DMS153 (cell line): ENCODE data around the gene DAG1.

ENCODE experiments used
- DNase-seq: peaks from one replicate; lab custom pipeline; 2025; lab: John Stamatoyannopoulos, UW

Gene DAG1

GRCh38 chr3:49469936-49470713, at the start of gene DAG1:
Gene DAG1, plus strand, starts transcription at chr3:49470267. Its CDS starts 40,268 bp downstream, at chr3:49510535.
- DNase-seq = peak; percentile 80

- DNase-seq = no peak
These were observed 48.1 kb upstream of the DAG1 start for GRCh38 chr3:49421890-49422378.

GRCh38 chr3:49422379-49423248, 47.5 kb upstream of the DAG1 start, which contains the start of gene AMT:
Gene AMT, minus strand, starts transcription at chr3:49422473. Its CDS starts 23 bp downstream, at chr3:49422450.
- no peak for DNase-seq

- DNase-seq = no peak
These were observed 45.3 kb upstream of the DAG1 start for GRCh38 chr3:49424816-49425215.

GRCh38 chr3:49427586-49427985, 42.5 kb upstream of the DAG1 start:
- DNase-seq = no peak

- no peak for DNase-seq
These were observed 41.4 kb upstream of the DAG1 start for GRCh38 chr3:49428752-49429080.

- DNase-seq = no peak
These were observed 35.3 kb upstream of the DAG1 start for GRCh38 chr3:49434731-49435130.

GRCh38 chr3:49445391-49445790, 24.7 kb upstream of the DAG1 start:
- DNase-seq = no peak

GRCh38 chr3:49453621-49454020, 16.4 kb upstream of the DAG1 start:
- no peak for DNase-seq

GRCh38 chr3:49454458-49454857, 15.6 kb upstream of the DAG1 start:
- no peak for DNase-seq

- no peak for DNase-seq
These were observed 15.0 kb upstream of the DAG1 start for GRCh38 chr3:49454898-49455681.

- no peak for DNase-seq
These were observed 13.6 kb upstream of the DAG1 start for GRCh38 chr3:49456466-49456865.

- DNase-seq = no peak
These were observed 9.7 kb upstream of the DAG1 start for GRCh38 chr3:49460188-49460890.

GRCh38 chr3:49460956-49461355, 9.1 kb upstream of the DAG1 start:
- DNase-seq = no peak

- no peak for DNase-seq
These were observed 8.5 kb upstream of the DAG1 start for GRCh38 chr3:49461443-49462171.

- no peak for DNase-seq
These were observed 7.8 kb upstream of the DAG1 start for GRCh38 chr3:49462222-49462621.

GRCh38 chr3:49465270-49466034, 4.6 kb upstream of the DAG1 start:
- DNase-seq = no peak

- no peak for DNase-seq
These were observed 4.0 kb upstream of the DAG1 start for GRCh38 chr3:49466085-49466484.

- DNase-seq = no peak
These were observed 781 bp upstream of the DAG1 start for GRCh38 chr3:49469037-49469935.
